ENCODE results near the gene HMGN3.

DNA sequence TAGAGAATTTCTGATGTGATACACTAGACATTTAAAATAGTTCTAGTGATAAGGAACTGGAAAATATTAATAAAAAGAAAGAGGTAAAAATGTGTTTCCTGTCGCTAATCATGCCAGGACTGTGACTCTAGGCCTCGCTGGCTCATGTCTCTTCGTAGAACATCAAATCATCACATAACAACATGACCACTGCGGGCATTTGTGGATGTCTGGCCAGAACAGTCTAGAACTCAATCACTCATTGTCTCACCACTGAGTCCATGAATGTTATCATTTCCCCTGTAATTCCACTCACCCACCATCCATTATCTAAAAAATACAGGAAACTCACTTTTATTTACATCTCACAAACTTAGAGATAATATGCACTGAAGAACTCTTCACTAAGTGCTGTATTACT lies 3.4 kb downstream of the HMGN3 start:
- TF ChIP-seq, protein P1, sequence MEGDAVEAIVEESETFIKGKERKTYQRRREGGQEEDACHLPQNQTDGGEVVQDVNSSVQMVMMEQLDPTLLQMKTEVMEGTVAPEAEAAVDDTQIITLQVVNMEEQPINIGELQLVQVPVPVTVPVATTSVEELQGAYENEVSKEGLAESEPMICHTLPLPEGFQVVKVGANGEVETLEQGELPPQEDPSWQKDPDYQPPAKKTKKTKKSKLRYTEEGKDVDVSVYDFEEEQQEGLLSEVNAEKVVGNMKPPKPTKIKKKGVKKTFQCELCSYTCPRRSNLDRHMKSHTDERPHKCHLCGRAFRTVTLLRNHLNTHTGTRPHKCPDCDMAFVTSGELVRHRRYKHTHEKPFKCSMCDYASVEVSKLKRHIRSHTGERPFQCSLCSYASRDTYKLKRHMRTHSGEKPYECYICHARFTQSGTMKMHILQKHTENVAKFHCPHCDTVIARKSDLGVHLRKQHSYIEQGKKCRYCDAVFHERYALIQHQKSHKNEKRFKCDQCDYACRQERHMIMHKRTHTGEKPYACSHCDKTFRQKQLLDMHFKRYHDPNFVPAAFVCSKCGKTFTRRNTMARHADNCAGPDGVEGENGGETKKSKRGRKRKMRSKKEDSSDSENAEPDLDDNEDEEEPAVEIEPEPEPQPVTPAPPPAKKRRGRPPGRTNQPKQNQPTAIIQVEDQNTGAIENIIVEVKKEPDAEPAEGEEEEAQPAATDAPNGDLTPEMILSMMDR (optimal IDR thresholded peaks at IDR 0.05 in 1 of 3, IDR thresholded peaks at IDR 0.05 in 1 of 3, conservative IDR thresholded peaks at IDR 0.05 in 1 of 3; ENCODE audit: extremely low read depth in 1 of 3, insufficient read depth in 2 of 3, low read length in 3 of 3) = no peak
- no peak for TF ChIP-seq EZH2 (IDR thresholded peaks at IDR 0.05; ENCODE audit: low read length)

All from keratinocyte (primary cell).